ENCODE results near the gene DISC1. TPM values are rescaled to one million over a fixed set of nuclear protein-coding genes. Genes with fewer than 3 reads are reported as not detected.
"Not testable (repeated sequence)": the region's sequence is repeated elsewhere in the genome, so short reads cannot be mapped to it uniquely, and the experiment has no call there.

The DISC1 gene
- total RNA-seq, 5 donors from 2014 or later (not counting 1 experiment from before 2014, with no cell fraction given): 12.9 to 37.0 (median 14.6) TPM

DNA sequence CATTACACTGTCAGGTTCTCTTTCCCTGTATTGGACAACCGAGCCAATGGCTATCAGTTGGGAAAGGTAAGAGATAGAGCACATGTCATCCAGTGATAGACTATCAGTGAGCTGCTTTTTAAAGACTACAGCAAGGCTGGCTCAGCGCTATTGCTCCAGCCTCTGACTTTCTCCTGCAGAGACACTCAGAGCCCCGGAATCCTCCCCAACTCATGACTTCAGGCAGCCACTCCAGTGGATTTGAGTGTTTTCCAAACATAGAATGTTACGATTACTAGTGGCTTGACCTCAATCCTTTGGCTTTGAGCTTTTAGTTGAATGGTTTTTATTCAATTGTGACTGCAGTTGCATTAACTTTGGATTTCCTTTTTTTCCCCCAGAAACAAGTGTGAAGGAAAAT, 331.9 kb downstream of the DISC1 start:
- WGBS (ENCODE audit: insufficient coverage): 92% methylated on average over 2 of the region's 4 CpGs
- H3K9me3 Mint-ChIP-seq: peaks cover 0 to 3% (median 0%) of the 10 kb centered on the region in 3 donors
- CTCF ChIA-PET: interaction anchor here in 1 of 2 donors (0.5 kb wide), 1 partner anchor 751 kb away, joined by 3 read pairs; no protein-coding TSS in a partner anchor

DNA sequence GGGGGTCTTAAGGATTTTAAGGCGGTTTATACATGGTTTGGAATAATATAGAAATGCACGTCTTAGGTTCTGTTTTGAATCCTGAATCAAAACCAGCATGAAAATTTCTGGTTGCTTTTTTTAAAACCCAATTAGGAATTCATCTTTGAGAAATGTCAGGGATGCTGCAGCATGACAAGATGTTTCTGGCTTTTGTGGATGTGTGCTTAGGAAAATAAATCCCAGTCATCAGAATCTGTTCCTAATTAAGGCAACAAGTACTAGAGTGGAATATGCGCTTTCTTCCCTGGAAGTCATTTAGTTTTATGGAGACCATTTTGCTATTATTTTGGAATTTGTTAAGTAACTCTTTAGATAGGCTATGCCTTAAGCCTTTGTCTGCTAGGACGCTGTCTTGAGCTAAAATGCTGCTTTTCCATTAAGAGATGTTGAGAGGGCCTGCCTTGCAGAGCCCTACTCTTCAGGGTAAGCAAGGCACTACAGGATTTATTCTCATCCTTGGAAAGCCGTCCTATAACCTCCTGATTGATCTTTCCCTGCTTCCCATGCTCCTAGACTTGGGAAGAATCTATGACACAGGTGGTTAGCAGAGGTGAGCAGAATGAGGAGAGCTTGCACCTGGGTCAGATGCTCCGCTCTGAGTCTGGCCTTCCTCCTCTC, 332.8 kb downstream of the DISC1 start:
- Mint-ChIP-seq H3K4me1 (no peaks in the 10 kb centered on the region), H3K4me3 (no peak overlapping the region), H3K27ac (no peak overlapping the region), H3K36me3 (peaks cover 60% of the 10 kb centered on the region), H3K27me3 (no peaks in the 10 kb centered on the region), H3K9me3 (peaks cover 0 to 3% (median 0%) of the 10 kb centered on the region in 3 donors)
- POLR2A ChIA-PET: interaction anchor here in 1 of 2 donors (0.6 kb wide), 1 partner anchor 668 kb away, joined by 3 read pairs; no protein-coding TSS in a partner anchor
- no peak overlapping the region for H3K4me3 ChIP-seq (ENCODE audit: control insufficient read depth in 1 of 2, extremely low read depth in 1 of 2, low read length in 1 of 2)
- peaks cover 0 to 4% of the 10 kb centered on the region in 2 donors for H3K36me3 ChIP-seq (ENCODE audit: control insufficient read depth in 2 of 2, extremely low read depth in 1 of 2, insufficient read depth in 1 of 2, low read length in 1 of 2)
- CTCF ChIA-PET: no interaction called here
- no peak overlapping the region for H3K27ac ChIP-seq (ENCODE audit: low read length)
- no peaks in the 10 kb centered on the region for H3K27me3 ChIP-seq (replicated peaks in 1 of 2; ENCODE audit: control insufficient read depth in 2 of 2, extremely low read depth in 1 of 2, insufficient read depth in 2 of 2, low read length in 1 of 2)
- no peak for DNase-seq
- H3K4me1 ChIP-seq (ENCODE audit: control insufficient read depth in 1 of 2, extremely low read depth in 1 of 2, insufficient read depth in 2 of 2, low read length in 2 of 2): no peaks in the 10 kb centered on the region
- no peak for ATAC-seq (replicated peaks in 1 of 4)
- 83% methylated on average over 1 of the region's 6 CpGs for WGBS (ENCODE audit: insufficient coverage)
- H3K9me3 ChIP-seq: no peaks in the 10 kb centered on the region

More for the DNA sequence above, 331.9 kb downstream of the DISC1 start:
- Histone ChIP-seq H3K9me3 (no peaks in the 10 kb centered on the region), H3K27me3 (replicated peaks in 1 of 2; ENCODE audit: control insufficient read depth in 2 of 2, extremely low read depth in 1 of 2, insufficient read depth in 2 of 2, low read length in 1 of 2) (no peaks in the 10 kb centered on the region), H3K36me3 (ENCODE audit: control insufficient read depth in 2 of 2, extremely low read depth in 1 of 2, insufficient read depth in 1 of 2, low read length in 1 of 2) (peaks cover 0 to 4% of the 10 kb centered on the region in 2 donors), H3K27ac (ENCODE audit: low read length) (no peak overlapping the region), H3K4me1 (ENCODE audit: control insufficient read depth in 1 of 2, extremely low read depth in 1 of 2, insufficient read depth in 2 of 2, low read length in 2 of 2) (no peaks in the 10 kb centered on the region), H3K4me3 (ENCODE audit: control insufficient read depth in 1 of 2, extremely low read depth in 1 of 2, low read length in 1 of 2) (no peak overlapping the region)
- ATAC-seq (replicated peaks in 1 of 4) (no peak), DNase-seq (no peak)
- Mint-ChIP-seq H3K36me3 (peaks cover 64% of the 10 kb centered on the region), H3K27ac (no peak overlapping the region), H3K4me3 (no peak overlapping the region), H3K4me1 (no peaks in the 10 kb centered on the region), H3K27me3 (no peaks in the 10 kb centered on the region)
- POLR2A ChIA-PET: no interaction called here

GRCh38 chr1:231961801-231962200, 335.2 kb downstream of the DISC1 start:
- H3K27me3 ChIP-seq (replicated peaks in 1 of 2; ENCODE audit: control insufficient read depth in 2 of 2, extremely low read depth in 1 of 2, insufficient read depth in 2 of 2, low read length in 1 of 2); H3K36me3 ChIP-seq (ENCODE audit: control insufficient read depth in 2 of 2, extremely low read depth in 1 of 2, insufficient read depth in 1 of 2, low read length in 1 of 2); H3K4me3 Mint-ChIP-seq; H3K9me3 Mint-ChIP-seq; H3K27ac ChIP-seq (ENCODE audit: low read length); H3K9me3 ChIP-seq; POLR2A ChIA-PET; H3K4me1 Mint-ChIP-seq; DNase-seq; H3K27me3 Mint-ChIP-seq; H3K27ac Mint-ChIP-seq; H3K4me1 ChIP-seq (ENCODE audit: control insufficient read depth in 1 of 2, extremely low read depth in 1 of 2, insufficient read depth in 2 of 2, low read length in 2 of 2); ATAC-seq (replicated peaks in 1 of 4); CTCF ChIA-PET; H3K4me3 ChIP-seq (ENCODE audit: control insufficient read depth in 1 of 2, extremely low read depth in 1 of 2, low read length in 1 of 2): not testable (repeated sequence)
- no CpG with 5 or more reads among the region's 1 CpG for WGBS (ENCODE audit: insufficient coverage)
- peaks cover 56% of the 10 kb centered on the region for H3K36me3 Mint-ChIP-seq

- DNase-seq (no peak), ATAC-seq (replicated peaks in 1 of 4) (no peak)
- ChIA-PET POLR2A (no interaction called here), CTCF (no interaction called here)
- H3K36me3 ChIP-seq (ENCODE audit: control insufficient read depth in 2 of 2, extremely low read depth in 1 of 2, insufficient read depth in 1 of 2, low read length in 1 of 2): peaks cover 0 to 6% of the 10 kb centered on the region in 2 donors
- H3K4me3 ChIP-seq (ENCODE audit: control insufficient read depth in 1 of 2, extremely low read depth in 1 of 2, low read length in 1 of 2): no peak overlapping the region
- no peak overlapping the region for H3K27ac Mint-ChIP-seq
- H3K9me3 Mint-ChIP-seq: no peaks in the 10 kb centered on the region
- no peak overlapping the region for H3K27ac ChIP-seq (ENCODE audit: low read length)
- H3K27me3 ChIP-seq (replicated peaks in 1 of 2; ENCODE audit: control insufficient read depth in 2 of 2, extremely low read depth in 1 of 2, insufficient read depth in 2 of 2, low read length in 1 of 2): no peaks in the 10 kb centered on the region
- no peaks in the 10 kb centered on the region for H3K9me3 ChIP-seq
- H3K4me1 ChIP-seq (ENCODE audit: control insufficient read depth in 1 of 2, extremely low read depth in 1 of 2, insufficient read depth in 2 of 2, low read length in 2 of 2): no peaks in the 10 kb centered on the region
- H3K27me3 Mint-ChIP-seq: no peaks in the 10 kb centered on the region
- H3K36me3 Mint-ChIP-seq: peaks cover 50% of the 10 kb centered on the region
- no peaks in the 10 kb centered on the region for H3K4me1 Mint-ChIP-seq
- 95% methylated on average over 2 of the region's 2 CpGs for WGBS (ENCODE audit: insufficient coverage)
- H3K4me3 Mint-ChIP-seq: no peak overlapping the region
These were observed 336.0 kb downstream of the DISC1 start for GRCh38 chr1:231962636-231963035.

DNA sequence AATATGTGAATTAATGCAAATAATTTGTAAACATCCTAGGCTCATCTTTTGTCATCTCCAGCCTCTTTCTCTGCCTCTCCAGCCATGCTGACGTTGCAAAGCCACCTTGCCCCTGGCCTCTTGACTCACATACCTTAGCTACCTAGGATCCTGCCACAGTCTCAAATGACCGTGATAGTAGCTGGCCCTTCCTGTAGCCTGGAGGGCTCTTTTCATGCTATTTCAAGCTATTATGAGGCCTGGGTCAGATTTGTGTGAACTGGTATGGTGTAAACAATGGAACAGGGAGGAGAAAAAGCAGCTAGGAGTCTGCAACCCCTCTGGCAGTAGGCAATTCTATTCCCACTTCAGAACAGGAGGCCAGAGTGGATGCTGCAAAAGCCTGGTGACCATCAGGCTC, 337.7 kb downstream of the DISC1 start:
- H3K4me1 ChIP-seq (ENCODE audit: control insufficient read depth in 1 of 2, extremely low read depth in 1 of 2, insufficient read depth in 2 of 2, low read length in 2 of 2): no peaks in the 10 kb centered on the region
- DNase-seq (no peak), ATAC-seq (replicated peaks in 1 of 4) (no peak)
- Mint-ChIP-seq H3K27ac (no peak overlapping the region), H3K4me3 (no peak overlapping the region), H3K9me3 (no peaks in the 10 kb centered on the region), H3K27me3 (no peaks in the 10 kb centered on the region), H3K4me1 (no peaks in the 10 kb centered on the region), H3K36me3 (peaks cover 48% of the 10 kb centered on the region)
- no peak overlapping the region for H3K4me3 ChIP-seq (ENCODE audit: control insufficient read depth in 1 of 2, extremely low read depth in 1 of 2, low read length in 1 of 2)
- WGBS (ENCODE audit: insufficient coverage): no CpG with 5 or more reads among the region's 2 CpGs
- ChIA-PET CTCF (interaction anchor here in 1 of 2 donors (0.5 kb wide), 1 partner anchor 663 kb away, joined by 3 read pairs; no protein-coding TSS in a partner anchor), POLR2A (no interaction called here)
- peaks cover 0 to 6% of the 10 kb centered on the region in 2 donors for H3K36me3 ChIP-seq (ENCODE audit: control insufficient read depth in 2 of 2, extremely low read depth in 1 of 2, insufficient read depth in 1 of 2, low read length in 1 of 2)
- H3K27ac ChIP-seq (ENCODE audit: low read length): no peak overlapping the region
- H3K27me3 ChIP-seq (replicated peaks in 1 of 2; ENCODE audit: control insufficient read depth in 2 of 2, extremely low read depth in 1 of 2, insufficient read depth in 2 of 2, low read length in 1 of 2): no peaks in the 10 kb centered on the region
- H3K9me3 ChIP-seq: no peaks in the 10 kb centered on the region

DNA sequence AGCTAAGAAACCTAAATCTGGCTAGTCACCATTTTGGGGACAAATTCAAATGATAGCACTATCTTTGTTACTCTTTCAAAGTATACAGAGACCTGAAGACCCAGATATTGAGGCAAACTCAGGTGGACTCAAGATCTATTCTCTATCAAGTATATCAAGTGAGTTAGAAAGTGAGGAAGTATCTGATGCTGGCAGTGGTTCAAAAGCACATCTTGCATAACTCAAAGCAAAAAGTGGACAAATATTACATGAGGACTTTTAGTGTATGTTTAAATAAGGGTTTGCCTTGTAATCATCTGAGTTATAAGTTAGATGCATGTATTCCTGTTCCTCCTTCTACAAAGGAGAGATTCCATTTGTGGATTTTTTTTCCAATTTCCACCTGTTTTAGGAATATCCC, 338.4 kb downstream of the DISC1 start:
- CTCF ChIA-PET: no interaction called here
- POLR2A ChIA-PET: no interaction called here
- H3K27ac Mint-ChIP-seq: no peak overlapping the region

More for the DNA sequence above, 338.4 kb downstream of the DISC1 start:
- DNase-seq (no peak), ATAC-seq (replicated peaks in 1 of 4) (no peak)
- Mint-ChIP-seq H3K9me3 (no peaks in the 10 kb centered on the region), H3K36me3 (peaks cover 44% of the 10 kb centered on the region), H3K27me3 (no peaks in the 10 kb centered on the region), H3K4me1 (no peaks in the 10 kb centered on the region), H3K4me3 (no peak overlapping the region)
- Histone ChIP-seq H3K27me3 (replicated peaks in 1 of 2; ENCODE audit: control insufficient read depth in 2 of 2, extremely low read depth in 1 of 2, insufficient read depth in 2 of 2, low read length in 1 of 2) (no peaks in the 10 kb centered on the region), H3K4me1 (ENCODE audit: control insufficient read depth in 1 of 2, extremely low read depth in 1 of 2, insufficient read depth in 2 of 2, low read length in 2 of 2) (no peaks in the 10 kb centered on the region), H3K27ac (ENCODE audit: low read length) (no peak overlapping the region), H3K9me3 (no peaks in the 10 kb centered on the region), H3K4me3 (ENCODE audit: control insufficient read depth in 1 of 2, extremely low read depth in 1 of 2, low read length in 1 of 2) (no peak overlapping the region), H3K36me3 (ENCODE audit: control insufficient read depth in 2 of 2, extremely low read depth in 1 of 2, insufficient read depth in 1 of 2, low read length in 1 of 2) (peaks cover 0 to 2% of the 10 kb centered on the region in 2 donors)

All from T-cell (primary cell).